ENCODE measurements around the gene PRKAG1.

The PRKAG1 gene

DNA sequence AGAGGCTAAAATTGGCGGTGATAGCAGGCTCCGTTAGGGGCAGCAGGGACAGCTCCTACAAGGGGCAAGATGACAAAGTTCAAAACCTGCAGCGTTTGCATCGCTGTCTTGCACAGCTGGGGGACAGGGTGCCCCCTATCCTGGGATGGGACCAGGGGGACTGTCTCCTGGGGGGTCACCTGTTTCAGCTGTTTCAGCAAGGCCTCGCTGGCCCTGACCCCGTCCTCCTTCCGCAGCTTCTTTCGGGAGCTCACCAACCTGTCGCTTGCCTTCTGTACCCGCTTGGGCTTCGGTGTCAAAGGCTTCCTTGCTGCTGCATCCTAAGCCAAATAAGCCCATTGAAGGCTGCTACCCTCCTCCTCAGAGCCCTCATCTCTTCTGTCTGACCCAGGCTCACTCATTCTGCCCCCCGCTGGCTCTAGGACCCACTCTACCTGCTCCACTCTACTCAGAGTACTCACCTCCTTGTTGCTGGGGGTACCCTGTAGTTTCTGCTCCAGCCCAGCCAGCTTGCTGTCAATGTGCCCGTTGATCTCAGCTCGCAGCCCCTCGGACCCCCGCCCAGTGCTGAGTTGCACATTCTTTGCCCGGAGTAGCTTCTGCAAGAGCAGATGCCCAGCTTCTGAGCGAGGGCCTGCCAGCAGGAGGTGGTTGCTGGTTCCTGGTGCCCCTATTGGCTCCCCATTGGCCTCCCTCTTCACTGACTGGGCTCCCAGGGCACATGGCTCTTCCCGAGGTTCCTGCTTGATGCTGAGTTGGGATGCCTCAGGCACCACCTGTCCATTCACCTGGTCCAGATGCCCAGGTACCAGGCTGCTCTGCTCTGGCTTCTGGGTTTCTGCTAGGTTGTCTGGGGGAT is 12.4 kb upstream of the PRKAG1 start:
- DNase-seq = no peak

DNA sequence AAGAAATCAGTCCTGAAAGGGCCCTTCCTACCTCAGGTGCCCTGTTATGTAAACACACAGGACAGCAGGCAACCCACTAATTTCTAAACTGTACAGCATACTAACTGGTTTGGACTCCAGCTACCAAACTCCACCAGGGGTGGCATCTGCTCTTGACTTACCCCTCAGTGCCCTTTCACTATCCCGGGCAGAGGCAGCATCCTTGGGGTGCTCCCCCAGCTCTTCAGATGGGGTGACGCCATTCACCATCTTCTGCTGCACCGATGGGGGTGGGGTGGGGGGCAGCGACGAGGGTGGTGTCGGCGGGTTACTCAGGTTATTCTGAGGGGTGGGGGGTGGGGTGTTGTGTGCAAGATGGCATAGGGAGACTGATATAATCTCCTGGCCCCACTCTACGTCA is 11.5 kb upstream of the PRKAG1 start:
- no peak for DNase-seq

DNA sequence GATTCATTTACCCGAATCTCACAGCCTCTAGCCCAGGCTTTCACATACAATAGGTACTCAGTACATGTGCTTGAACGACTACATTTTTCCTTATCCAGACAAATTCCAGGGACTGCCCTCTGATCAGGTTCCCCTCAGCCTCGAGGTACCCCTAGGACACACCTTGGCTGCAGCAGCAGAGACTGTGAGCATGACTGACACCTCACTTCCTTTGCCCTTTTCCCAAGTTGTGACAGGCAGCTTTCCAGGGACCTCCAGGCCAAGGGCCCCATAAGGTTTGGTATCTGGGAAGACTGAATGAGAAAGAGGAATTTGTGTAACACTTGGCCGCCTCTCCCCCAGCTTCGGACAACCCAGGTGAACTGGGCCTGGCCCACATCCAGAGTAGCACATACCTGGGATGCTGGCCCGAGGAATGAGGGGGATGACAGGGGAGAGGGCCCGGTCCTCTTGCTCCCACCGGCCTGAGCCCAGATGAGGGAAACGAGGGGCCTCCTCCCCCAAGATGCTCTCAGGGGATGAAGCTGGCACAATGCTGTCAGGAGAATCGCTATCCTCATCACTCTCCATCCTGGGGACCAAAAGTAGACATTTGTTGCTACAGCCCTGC is 10.2 kb upstream of the PRKAG1 start:
- DNase-seq = no peak

DNA sequence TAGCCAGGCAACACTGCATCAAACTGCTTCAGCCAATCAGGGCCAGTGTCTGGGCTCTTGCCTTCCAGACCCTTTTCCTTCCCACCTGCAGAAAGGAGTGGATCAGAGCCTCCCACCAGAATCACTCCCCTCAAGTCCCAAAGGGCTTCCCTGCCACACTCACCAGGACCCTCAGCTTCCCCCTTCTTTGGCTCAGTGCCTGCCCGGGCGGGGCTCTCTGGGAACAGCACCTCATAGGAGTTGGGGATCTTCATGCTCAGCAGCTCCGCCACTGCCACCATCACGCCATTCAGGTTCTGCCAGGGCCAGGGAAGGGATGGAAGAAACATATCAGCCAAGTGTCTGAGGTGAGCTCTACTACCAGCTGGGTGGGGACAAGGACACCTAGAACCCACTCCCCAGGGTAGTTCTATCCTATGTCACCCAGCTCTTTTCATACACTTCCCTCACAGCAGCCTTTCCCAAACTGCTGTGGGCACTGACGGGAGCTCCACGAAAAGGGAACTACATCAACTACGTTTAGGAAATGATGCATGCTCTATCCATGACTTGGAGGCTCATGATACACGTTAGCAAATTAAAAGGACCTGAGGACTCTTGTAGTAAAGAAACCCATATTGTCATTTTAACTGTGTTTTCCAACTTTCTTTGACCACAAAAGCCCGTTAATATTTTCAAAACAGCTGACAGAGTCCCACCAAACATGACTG is 9.4 kb upstream of the PRKAG1 start:
- DNase-seq = no peak

DNA sequence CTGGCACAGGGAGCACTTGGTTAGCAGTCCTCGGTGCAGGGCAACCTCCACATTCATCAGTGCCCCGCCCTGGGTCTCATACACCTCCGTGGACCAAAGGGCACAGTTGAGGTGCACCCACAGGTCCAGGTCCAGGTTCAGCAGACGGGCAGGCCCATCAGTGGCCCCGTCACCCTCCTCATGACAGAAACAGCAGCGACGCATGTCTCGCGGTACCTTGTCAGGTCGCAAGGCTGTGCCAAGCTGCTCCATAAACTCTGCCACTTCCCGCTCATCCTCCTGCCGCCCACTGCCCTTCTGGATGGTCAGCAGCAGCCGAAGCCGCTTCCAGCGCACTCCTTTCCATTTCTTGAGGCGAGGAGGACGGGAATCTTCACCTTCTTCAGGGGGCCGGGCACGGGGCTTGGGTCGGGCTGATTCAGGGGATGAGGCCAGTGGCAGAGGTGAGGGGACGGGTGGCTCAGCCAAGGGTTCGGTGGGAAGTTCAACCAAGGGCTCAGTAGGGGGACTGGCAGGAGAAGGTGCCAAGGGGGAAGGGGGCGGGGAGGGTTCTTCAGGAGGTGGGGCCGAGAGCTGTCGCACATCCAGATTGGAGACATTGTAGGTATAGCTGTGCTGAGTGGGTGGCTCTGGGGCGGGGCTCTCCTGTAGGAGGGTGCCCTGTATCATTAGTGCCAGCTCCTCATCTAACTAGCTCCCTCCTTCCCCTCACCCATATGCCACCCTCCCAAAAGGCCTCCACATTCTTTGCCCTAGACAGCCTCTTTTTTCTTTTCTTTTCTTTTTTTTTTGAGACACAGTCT is 8.3 kb upstream of the PRKAG1 start:
- no peak for DNase-seq

DNA sequence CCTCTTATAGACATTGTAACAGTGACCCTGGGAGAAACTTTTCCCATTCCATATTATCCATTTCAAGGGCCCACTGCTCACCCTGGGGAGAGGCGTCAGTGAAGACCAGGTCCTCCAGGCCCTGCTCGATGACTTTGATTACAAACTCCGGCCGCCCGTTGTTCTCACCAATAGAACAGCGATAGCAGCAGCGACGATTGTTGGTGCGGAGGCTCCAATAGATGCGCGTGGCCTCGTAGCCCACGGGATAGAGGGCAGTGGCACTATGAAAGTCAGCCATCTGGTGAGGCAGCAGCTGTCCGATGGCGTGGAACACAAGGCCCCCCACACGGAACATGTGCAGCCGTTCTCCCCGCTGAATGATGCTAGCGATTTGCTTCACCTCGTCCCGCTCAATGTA is 7.5 kb upstream of the PRKAG1 start:
- no peak for DNase-seq

DNA sequence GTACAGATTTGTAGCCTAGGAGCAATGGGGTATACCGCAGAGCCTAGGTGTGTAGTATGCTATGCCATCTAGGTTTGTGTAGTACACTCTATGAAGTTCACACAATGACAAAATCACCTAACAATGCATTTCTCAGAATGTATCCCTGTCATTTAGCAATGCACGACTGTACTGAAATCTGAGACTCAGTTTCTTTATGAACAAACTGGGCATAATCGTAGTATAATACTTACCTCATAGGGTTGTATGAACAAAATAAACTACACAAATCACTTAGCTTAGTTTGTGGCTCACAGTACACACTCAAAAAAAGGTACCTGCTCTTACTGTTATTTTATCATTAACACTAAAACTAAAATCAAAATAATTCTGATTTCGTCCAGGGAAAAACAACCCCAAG is 6.9 kb upstream of the PRKAG1 start:
- no peak for DNase-seq

DNA sequence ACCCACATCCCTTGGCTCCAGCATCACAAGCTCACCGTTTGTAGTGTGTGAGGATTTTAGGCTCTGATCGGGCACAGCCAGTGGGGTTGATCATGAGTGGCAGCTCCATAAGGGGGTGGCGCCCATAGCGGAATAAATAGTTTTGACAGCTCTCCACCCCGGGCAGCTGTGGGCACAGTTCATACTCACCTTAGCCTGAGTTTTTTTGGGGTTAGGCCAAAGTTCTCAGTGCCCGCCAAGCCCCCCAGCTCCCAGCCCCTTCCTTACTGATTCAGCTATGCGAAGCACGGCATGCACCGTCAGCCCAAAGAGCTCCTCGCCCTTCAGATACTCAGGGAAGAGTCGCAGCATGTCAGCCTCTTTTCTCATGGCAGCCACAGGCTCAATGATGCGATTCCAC is 6.0 kb upstream of the PRKAG1 start:
- no peak for DNase-seq

DNA sequence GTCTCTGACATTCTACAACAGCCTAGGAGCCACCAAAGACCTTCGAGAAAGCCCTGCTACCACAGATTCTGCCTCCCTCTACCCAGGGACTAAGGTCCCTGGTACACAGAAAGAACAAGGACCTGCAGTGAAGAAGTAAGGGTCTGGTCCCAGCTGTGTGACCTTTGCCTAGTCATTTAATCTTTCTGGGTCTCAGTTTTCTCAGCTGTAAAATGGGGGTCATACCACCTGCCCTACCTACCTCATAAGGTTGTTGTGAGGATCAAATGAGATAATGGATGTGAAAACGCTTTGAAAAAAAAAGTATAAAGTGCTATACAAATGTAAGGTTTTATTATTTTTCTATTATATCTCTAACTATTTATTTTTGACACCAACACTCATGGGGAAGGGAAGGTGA is 5.2 kb upstream of the PRKAG1 start:
- DNase-seq = no peak

DNA sequence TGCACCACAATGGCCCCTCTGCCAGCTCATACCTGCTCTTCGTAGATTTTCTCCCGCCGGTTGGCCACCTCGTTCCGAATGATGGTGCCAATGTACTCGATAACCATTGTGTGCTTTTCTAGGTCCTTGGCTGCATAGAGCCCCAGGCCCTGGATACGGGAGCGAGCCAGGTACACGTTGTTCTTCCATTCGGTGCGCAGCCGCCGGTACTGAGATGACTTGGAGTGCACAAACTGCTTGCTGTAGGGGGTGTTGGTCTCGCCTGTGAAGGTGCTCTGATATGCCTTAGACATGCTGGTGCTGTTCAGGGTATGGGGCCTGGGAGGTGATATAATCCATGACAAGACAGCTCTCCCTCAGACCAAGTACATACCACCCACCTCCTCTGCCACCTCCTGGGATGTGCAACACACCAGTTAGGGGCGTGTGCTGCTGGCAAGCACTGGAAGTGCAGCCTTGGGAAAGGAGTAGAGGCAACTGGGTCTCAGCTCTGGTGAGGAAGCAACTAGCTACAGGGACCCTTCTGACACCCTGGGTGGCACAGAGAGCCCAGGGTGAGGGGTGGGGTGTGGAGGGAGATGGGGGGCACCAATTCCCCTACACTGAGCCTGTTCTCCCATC is 4.1 kb upstream of the PRKAG1 start:
- no peak for DNase-seq

DNA sequence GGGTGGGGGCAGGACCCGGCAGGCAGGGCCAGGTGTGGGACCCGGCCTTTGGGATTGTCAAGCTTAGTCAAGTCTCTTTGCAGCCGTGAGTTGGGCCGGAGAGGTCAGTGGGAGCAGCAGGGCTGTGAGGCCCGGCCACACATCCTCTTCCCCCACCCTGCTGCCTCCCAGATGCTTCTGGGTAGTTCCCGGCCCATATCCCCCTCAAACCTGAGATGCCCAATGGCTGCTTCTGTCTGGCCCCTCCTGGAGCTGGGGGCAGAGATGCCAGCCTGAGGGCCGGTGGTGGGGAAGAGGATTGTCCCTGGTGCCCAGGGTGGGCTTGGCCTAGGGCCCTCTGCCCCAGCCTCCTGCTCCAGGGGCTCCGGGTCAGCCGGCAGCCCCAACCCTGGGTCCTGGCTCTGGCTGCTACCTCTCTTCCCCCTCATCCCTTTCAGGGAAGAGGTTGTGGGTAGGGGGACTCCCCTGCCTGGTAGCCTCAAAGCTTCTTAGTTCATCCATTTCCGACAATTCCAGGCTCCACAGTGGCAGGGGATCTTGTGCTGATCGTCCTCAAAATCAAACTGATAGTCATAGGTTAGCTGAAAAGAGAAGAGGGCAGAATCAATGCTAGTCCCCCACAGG is 2.8 kb upstream of the PRKAG1 start:
- no peak for DNase-seq

DNA sequence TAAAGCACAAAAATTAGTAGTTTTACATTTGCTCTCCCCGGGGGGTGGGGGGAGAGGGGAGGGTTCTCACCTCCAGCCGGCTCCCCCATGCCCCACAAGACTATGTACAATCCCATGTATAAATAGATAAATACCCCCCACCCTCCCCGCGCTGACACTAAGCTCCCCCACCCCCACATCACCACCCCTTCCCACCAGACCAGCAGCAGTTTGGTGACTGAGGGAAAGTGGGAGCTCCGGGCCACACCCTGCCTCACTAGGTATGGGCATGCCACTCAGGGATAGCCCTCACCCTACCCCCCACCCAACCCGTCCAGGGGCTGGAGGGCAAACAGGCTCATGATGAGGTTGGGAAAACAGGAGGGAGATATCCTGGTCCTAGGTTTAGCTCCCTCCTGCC is 1.9 kb upstream of the PRKAG1 start:
- no peak for DNase-seq

DNA sequence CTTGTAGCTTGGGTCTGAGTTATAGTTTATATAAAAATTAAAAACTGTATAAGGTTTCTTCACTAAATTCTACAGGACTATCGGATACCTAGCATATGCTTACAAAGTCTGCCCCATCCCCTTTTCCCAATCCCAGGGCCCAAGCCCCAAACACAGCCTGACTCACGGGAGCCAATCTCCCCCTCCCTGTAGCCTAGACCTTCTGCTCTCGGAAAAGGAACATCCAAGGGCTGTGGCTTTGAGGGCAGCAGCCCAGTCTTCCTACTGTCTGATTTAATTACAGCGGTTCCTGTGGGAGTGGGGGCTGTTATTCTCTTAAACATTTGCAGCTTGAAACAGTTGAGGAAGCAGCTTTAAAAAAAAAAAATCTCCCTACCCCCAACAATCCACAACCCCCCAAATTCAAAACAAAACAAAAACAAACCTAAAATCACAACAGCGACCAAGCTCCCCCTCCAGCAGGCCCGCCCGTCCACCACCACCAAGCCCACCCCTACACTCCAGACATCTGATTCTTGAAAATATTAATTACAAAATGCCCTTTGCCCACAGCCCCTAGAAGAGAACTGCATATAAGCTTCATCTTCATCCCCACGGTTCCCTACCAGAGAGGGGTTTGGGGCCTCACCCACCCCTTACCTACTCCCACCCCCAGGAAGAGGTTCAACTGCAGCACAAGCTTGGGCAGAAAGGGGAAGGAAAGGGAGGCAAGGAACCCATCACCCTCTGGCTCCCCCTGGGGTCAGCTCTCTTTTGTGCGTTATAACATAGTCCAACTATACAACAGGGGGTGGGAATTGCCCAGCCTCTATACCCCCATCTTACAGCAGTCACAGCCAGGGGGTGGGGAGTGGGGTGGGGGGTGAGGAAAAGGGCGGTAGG is 1.1 kb upstream of the PRKAG1 start:
- peak; percentile 66 for DNase-seq

DNA sequence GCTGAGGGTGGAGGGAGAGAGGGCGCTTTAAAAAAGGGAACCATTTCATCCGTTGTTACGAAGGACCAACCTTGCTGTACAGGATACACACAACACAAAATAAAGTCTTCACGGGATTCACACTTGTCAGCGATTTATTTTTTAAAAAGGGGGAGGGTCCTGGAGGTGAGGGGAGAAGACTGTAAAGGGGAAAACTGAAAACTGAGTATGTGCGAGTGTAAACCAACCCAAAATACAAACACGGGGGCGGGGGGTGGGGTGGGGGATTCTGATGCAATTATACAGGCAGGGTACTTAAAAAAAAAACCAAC is 499 bp upstream of the PRKAG1 start:
- DNase-seq = no peak

DNA sequence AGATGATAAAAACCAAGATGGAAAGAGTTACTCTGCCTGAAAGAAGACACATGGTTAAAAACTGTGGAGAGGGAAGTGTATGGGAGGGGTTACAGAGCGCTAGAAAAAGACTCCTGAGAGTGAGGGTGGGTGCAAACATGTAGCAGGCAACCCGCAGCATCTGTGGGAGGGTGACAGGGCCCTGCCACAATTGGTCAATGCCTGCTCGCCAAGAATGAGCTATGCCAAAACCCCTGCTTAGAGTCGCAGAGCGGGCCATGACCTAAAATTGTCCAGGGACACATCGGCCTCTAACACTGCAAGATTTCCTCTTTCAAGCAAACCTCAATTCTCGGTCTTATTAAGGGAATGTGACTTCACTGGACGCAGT is 700 bp downstream of the PRKAG1 start:
- DNase-seq = peak; percentile 76

DNA sequence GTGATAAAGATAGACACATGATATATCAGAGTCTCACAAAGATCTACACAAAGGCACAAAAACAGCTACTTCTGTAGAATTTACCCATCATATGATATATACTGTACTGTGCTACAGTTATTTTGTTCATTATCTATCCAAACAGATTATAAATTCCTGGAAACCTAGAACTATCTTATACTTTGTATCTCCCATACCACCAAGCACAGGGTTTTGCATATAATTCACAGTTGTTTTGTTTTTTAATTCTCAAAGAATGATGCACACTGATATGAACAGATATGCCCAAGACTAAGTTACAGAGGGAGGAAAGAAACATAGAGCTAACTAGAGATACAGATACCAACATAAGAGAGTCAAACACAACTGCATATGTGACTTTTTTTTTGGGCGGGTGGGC is 3.4 kb downstream of the PRKAG1 start:
- no peak for DNase-seq

DNA sequence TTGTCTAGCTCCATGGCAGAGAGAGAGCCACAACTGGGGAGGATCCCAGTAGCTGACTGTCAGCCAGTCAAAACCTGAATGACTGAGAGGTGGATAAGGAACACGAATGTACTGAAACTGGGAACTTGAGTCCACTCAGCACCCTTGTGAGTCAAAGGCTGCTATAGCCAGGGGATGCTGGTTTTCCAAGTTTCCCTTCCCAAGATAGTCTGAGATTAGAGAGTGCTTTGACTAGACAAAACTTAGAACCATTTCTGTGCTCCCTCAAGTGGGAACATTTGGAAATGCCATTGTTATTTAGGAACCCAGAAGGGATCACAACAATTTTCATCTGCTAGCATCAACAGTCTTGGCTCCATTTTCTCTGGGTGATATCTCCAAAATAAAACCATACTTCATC is 4.0 kb downstream of the PRKAG1 start:
- no peak for DNase-seq

DNA sequence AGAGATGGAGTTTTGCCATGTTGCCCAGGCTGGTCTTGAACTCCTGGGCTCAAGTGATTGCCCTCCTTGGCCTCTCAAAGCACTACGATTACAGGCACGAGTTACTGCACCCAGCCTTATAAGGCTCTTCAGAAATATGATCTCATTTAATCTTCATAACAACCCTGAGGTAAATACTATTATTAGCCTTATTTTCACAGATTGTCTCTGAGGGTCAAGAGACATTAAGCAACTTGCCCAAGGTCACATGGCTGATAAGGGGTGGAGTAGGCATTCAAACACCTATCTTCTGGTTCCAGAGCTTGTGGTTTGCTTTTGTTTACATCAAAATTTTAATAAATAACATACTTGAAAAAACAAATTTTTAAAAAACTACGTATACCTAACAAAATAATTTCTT is 5.1 kb downstream of the PRKAG1 start:
- no peak for DNase-seq

DNA sequence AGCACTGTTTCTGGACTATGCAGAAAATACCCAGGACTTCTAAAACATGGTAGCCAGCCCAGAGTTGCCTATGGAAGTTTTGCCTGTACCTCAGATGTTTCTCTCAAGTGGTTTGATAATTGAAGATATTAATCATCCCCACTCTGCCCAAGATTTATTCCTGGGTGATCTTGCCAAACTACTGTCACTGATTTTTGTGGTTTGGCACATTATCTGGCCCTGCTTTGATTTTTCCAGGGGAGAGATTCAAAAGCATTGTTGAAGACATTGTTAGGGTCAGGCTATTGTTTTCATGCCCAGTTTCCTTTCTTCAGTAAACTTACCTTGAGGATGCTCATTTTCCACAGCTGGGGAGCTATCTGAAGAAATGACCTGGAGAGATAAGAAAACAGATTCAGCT is 5.8 kb downstream of the PRKAG1 start:
- no peak for DNase-seq

DNA sequence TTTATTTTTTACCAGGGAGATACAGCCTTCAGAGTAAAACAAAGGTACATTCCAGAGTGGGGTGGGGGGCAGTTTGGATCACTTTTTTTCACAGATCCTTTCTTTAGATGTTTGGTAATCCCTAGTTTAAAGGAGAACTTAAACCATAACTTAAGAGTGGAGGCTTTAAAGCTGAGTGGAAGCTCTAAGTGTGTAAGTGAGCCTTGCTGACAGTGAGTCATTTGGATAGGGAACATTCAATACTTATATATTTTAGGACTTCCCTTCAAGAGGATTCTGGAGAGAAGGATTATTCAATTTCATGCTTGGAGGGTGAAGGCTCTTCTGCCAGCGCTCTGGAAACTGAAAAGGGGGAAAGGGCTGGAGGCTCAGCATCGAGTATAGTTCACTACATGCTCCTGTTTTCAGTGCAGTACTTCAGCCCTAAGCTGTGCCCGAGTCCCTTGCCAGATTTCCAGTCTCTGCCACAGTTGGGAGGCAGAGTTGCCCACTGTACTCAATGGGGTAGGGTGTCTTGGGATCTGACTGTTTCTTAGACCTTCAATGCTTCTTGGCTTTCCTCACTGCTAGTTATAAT is 8.4 kb downstream of the PRKAG1 start:
- DNase-seq = no peak

DNA sequence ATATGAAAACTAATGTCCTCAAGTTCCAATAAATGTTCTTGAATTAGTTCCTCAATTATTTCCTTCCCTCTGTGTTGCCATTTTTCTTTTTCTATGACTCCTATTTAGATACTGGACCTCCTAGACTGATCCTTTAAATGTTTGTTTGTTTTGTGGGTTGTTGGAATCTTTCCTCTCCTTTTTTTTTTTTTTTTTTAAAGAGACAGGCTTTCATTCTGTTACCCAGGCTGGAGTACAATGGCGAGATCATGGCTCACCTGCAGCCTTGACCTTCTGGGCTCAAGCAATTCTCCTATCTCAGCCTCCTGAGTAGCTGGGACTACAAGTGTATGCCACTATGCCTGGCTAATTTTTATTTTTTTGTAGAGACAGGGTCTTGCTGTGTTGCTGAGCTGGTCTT is 9.6 kb downstream of the PRKAG1 start:
- DNase-seq = no peak

All from stimulated activated CD8-positive, alpha-beta memory T cell treated with anti-CD3 and anti-CD28 coated beads, Interleukin-4, amount 100 ng/mL, for 48 hours (primary cell).